DOHH2 (cell line): Measurements from ENCODE around the gene COL19A1.

Source experiments
- H3F3A ChIP-seq: fragments of 200-600 bp; sonication (generic), shearing (Covaris generic); 2 replicates; pipeline ENCODE4 v1.6.0; 2016; ENCODE audit warnings: antibody characterized with exemption, mild to moderate bottlenecking; ENCODE audit not compliant: control insufficient read depth, insufficient read depth
- H3K27ac ChIP-seq: fragments of 200-600 bp; sonication (generic); 2 replicates; pipeline ENCODE4 v1.5.1; 2014; ENCODE audit warnings: low read depth, mild to moderate bottlenecking, low read length, moderate library complexity
- H3K27me3 ChIP-seq: fragments of 200-600 bp; sonication (generic); 2 replicates; pipeline ENCODE4 v1.6.1; 2014; ENCODE audit warnings: mild to moderate bottlenecking, low read length, mixed read lengths; ENCODE audit not compliant: control insufficient read depth
- H3K36me3 ChIP-seq: fragments of 200-600 bp; sonication (generic); 2 replicates; pipeline ENCODE4 v1.6.1; 2014; ENCODE audit warnings: mild to moderate bottlenecking, low read length, moderate library complexity, mixed read lengths; ENCODE audit not compliant: control insufficient read depth
- H3K4me1 ChIP-seq: fragments of 200-600 bp; sonication (generic); 2 replicates; pipeline ENCODE4 v1.6.1; 2014; ENCODE audit warnings: mild to moderate bottlenecking, low read length, mixed read lengths; ENCODE audit not compliant: control insufficient read depth
- H3K4me2 ChIP-seq: fragments of 200-600 bp; sonication (generic); 2 replicates; pipeline ENCODE4 v1.6.0; 2014; ENCODE audit warnings: mild to moderate bottlenecking, low read length, moderate library complexity
- H3K4me3 ChIP-seq: fragments of 200-600 bp; sonication (generic); 2 replicates; pipeline ENCODE4 v1.5.1; 2014; ENCODE audit warnings: mild to moderate bottlenecking, low read length, mixed read lengths
- H3K79me2 ChIP-seq: fragments of 200-600 bp; sonication (generic); 2 replicates; pipeline ENCODE4 v1.6.1; 2014; ENCODE audit warnings: mild to moderate bottlenecking, low read length, mixed read lengths; ENCODE audit not compliant: control insufficient read depth
- H3K9me2 ChIP-seq: fragments of 200-600 bp; sonication (generic); replicated peaks from 2 replicates; pipeline ENCODE4 v1.6.1; 2014; ENCODE audit warnings: mild to moderate bottlenecking, low read length, mixed read lengths; ENCODE audit not compliant: control insufficient read depth
- H3K9me3 ChIP-seq: fragments of 200-600 bp; sonication (generic); 2 replicates; pipeline ENCODE4 v1.6.1; 2014; ENCODE audit warnings: antibody characterized with exemption, low read length, mixed read lengths; ENCODE audit not compliant: control insufficient read depth, insufficient read depth
- H4K20me1 ChIP-seq: fragments of 200-600 bp; sonication (generic); 2 replicates; pipeline ENCODE4 v1.6.0; 2014; ENCODE audit warnings: low read depth, mild to moderate bottlenecking, antibody characterized with exemption, low read length, moderate library complexity; ENCODE audit not compliant: control insufficient read depth, insufficient read depth
- CTCF ChIP-seq: fragments of 200-600 bp; sonication (generic); IDR thresholded peaks from one replicate; pipeline ENCODE4 v1.5.1; 2014; ENCODE audit warnings: antibody characterized with exemption, mild to moderate bottlenecking, low read depth, low read length; ENCODE audit not compliant: poor library complexity, severe bottlenecking
- EZH2phosphoT487 ChIP-seq: fragments of 200-600 bp; sonication (generic); IDR thresholded peaks from 2 replicates; pipeline ENCODE4 v1.6.1; 2017; ENCODE audit warnings: borderline replicate concordance, mild to moderate bottlenecking, antibody characterized with exemption, low read length, moderate library complexity, mixed read lengths

Gene COL19A1

GRCh38 chr6:70162972-70163371, 296.6 kb downstream of the COL19A1 start:
- TF ChIP-seq EZH2phosphoT487 (no peak), CTCF (no peak)
- Histone ChIP-seq H4K20me1 (no peaks in the 10 kb centered on the region), H3K4me2 (no peak overlapping the region), H3K9me2 (no peaks in the 10 kb centered on the region), H3K27me3 (peaks cover 13% of the 10 kb centered on the region), H3K27ac (no peak overlapping the region), H3F3A (no peaks in the 10 kb centered on the region), H3K4me1 (no peaks in the 10 kb centered on the region), H3K9me3 (no peaks in the 10 kb centered on the region), H3K36me3 (no peaks in the 10 kb centered on the region), H3K79me2 (no peaks in the 10 kb centered on the region), H3K4me3 (no peak overlapping the region)

- Histone ChIP-seq H3K9me3 (no peaks in the 10 kb centered on the region), H3K36me3 (no peaks in the 10 kb centered on the region), H3K4me2 (no peak overlapping the region), H3K4me1 (no peaks in the 10 kb centered on the region), H3F3A (no peaks in the 10 kb centered on the region), H3K9me2 (no peaks in the 10 kb centered on the region), H3K79me2 (no peaks in the 10 kb centered on the region), H3K4me3 (no peak overlapping the region), H3K27me3 (peaks cover 15% of the 10 kb centered on the region), H3K27ac (no peak overlapping the region), H4K20me1 (no peaks in the 10 kb centered on the region)
- no peak for TF ChIP-seq CTCF
- TF ChIP-seq EZH2phosphoT487 = no peak
Observed at GRCh38 chr6:70163795-70164194, 297.4 kb downstream of the COL19A1 start.

GRCh38 chr6:70164556-70164955, 298.2 kb downstream of the COL19A1 start:
- no peaks in the 10 kb centered on the region for H3K36me3 ChIP-seq
- TF ChIP-seq CTCF (no peak), EZH2phosphoT487 (no peak)
- H3K4me1 ChIP-seq = no peaks in the 10 kb centered on the region
- no peaks in the 10 kb centered on the region for H3K79me2 ChIP-seq
- no peaks in the 10 kb centered on the region for H3K9me2 ChIP-seq
- H3K27ac ChIP-seq = no peak overlapping the region
- peaks cover 18% of the 10 kb centered on the region for H3K27me3 ChIP-seq
- no peak overlapping the region for H3K4me3 ChIP-seq
- H3K4me2 ChIP-seq = no peak overlapping the region
- no peaks in the 10 kb centered on the region for H3K9me3 ChIP-seq
- no peaks in the 10 kb centered on the region for H3F3A ChIP-seq
- H4K20me1 ChIP-seq = no peaks in the 10 kb centered on the region
